Sigmoid colon (tissue), 7 donors: ENCODE measurements around the gene SKOR1. TPM values are rescaled to one million over a fixed set of nuclear protein-coding genes. Genes with fewer than 3 reads are reported as not detected.

Experiments
- DNase-seq: peaks from one replicate; pipeline ENCODE4 v3.0.0-alpha.2; 2019
- H3K27ac ChIP-seq, 4 donors: fragments of 200-600 bp; sonication (generic); one replicate each; pipeline ENCODE4 v1.5.1; 2016 to 2019; ENCODE audit warnings: mild to moderate bottlenecking in 1 of 4
- H3K27me3 ChIP-seq, 3 donors: fragments of 200-600 bp; sonication (generic); one replicate each; pipeline ENCODE4 v1.5.1; 2019; ENCODE audit warnings: mild to moderate bottlenecking in 1 of 3
- H3K36me3 ChIP-seq, 4 donors: fragments of 200-600 bp; sonication (generic); one replicate each; pipeline ENCODE4 v1.5.1; 2016 to 2019
- H3K4me1 ChIP-seq, 4 donors: fragments of 200-600 bp; sonication (generic); one replicate each; pipeline ENCODE4 v1.5.1; 2017 to 2019
- H3K4me3 ChIP-seq, 4 donors: fragments of 200-600 bp; sonication (generic); one replicate each; pipeline ENCODE4 v1.5.1; 2017 to 2019; ENCODE audit warnings: mild to moderate bottlenecking in 2 of 4, moderate library complexity in 1 of 4
- H3K9me3 ChIP-seq, 4 donors: fragments of 200-600 bp in 3 of 4; sonication (generic) in 3 of 4; one replicate each; pipeline versions ENCODE4 v1.5.1 to v1.6.1; 2013 to 2019
- CTCF ChIP-seq, 4 experiments: fragments of 450-650 bp in 3 of 4; fragments of 200-600 bp in 1 of 4; IDR thresholded peaks; one replicate each; pipeline ENCODE4 v1.5.1; 2016 to 2019; ENCODE audit warnings: antibody characterized with exemption in 4 of 4, mild to moderate bottlenecking in 3 of 4, moderate library complexity in 2 of 4
- EP300 ChIP-seq, 4 donors: sonication (generic); formaldehyde crosslinking; IDR thresholded peaks; one replicate each; pipeline ENCODE4 v1.6.1; 2017; ENCODE audit warnings: antibody characterized with exemption in 4 of 4
- POLR2A ChIP-seq, 2 donors: fragments of 450-650 bp; IDR thresholded peaks; one replicate each; pipeline ENCODE4 v1.6.1; 2016; ENCODE audit warnings: antibody characterized with exemption in 2 of 2, mild to moderate bottlenecking in 2 of 2, moderate library complexity in 2 of 2
- POLR2AphosphoS5 ChIP-seq, 4 donors: sonication (generic); formaldehyde crosslinking; IDR thresholded peaks; one replicate each; pipeline ENCODE4 v1.6.1; 2017; ENCODE audit warnings: antibody characterized with exemption in 4 of 4
- WGBS, 2 donors: extraction: QIAGEN DNeasy Blood & Tissue Kit; methylation state at CpG; one replicate each; pipeline ENCODE4 v1.1.7; 2013; 5-methylcytosine and 5-hydroxymethylcytosine counted together
- intact Hi-C: fragments of 100-400 bp; cut with DNase I; formaldehyde crosslinking; loops from one replicate; pipeline ENCODE4 v1.15.1; 2023
- polyA plus RNA-seq, 3 donors: library from polyadenylated mRNA; stranded (reverse); fragments of 200-250 nt; gene quantifications; one replicate each; pipeline ENCODE4 v1.2.3, GENCODE V29; 2013
- total RNA-seq, 4 donors: library from RNA; depleted of rRNA; stranded (reverse); fragments of >200 nt; gene quantifications; one replicate each; pipeline ENCODE4 v1.1.0, GENCODE V29; 2016
- donor health status: healthy with polysubstance abuse.
- donor health status: Bipolar disorder and iron deficiency.
- donor health status: healthy.

Gene SKOR1
- total and polyA plus RNA-seq, 7 donors, result 0.25 to 1.6 (median 1.0) TPM; not detected in 3

- peaks cover 0 to 72% (median 61%) of the 10 kb centered on the region in 4 donors for H3K4me1 ChIP-seq
- no peaks in the 10 kb centered on the region for H3K9me3 ChIP-seq
- no peak overlapping the region for H3K4me3 ChIP-seq
- 5 to 8% methylated on average over 88 of the region's 88 CpGs for WGBS, 2 donors
- no peaks in the 10 kb centered on the region for H3K36me3 ChIP-seq
- H3K27ac ChIP-seq, result no peak overlapping the region
- no peak for TF ChIP-seq EP300 (IDR thresholded peaks at IDR 0.05)
- no peak for TF ChIP-seq POLR2A (IDR thresholded peaks at IDR 0.05)
- no peak for TF ChIP-seq CTCF (IDR thresholded peaks at IDR 0.05)
- no peak for TF ChIP-seq POLR2AphosphoS5 (IDR thresholded peaks at IDR 0.05)
- no peak for DNase-seq
- peaks cover 95 to 100% (median 100%) of the 10 kb centered on the region in 3 donors for H3K27me3 ChIP-seq
- intact Hi-C loops, result no loop called here
These were observed 1.6 kb downstream of the SKOR1 start for GRCh38 chr15:67826717-67827561.

- Histone ChIP-seq H3K36me3 (no peaks in the 10 kb centered on the region), H3K27ac (no peak overlapping the region), H3K4me1 (peaks cover 0 to 74% (median 66%) of the 10 kb centered on the region in 4 donors), H3K4me3 (peak overlapping the region in 2 of 4 donors; percentile 17 to 24), H3K27me3 (peaks cover 96 to 100% (median 100%) of the 10 kb centered on the region in 3 donors), H3K9me3 (no peaks in the 10 kb centered on the region)
- TF ChIP-seq CTCF (IDR thresholded peaks at IDR 0.05), result no peak
- no peak for TF ChIP-seq POLR2A (IDR thresholded peaks at IDR 0.05)
- no peak for TF ChIP-seq POLR2AphosphoS5 (IDR thresholded peaks at IDR 0.05)
- TF ChIP-seq EP300 (IDR thresholded peaks at IDR 0.05), result no peak
- no peak for DNase-seq
- WGBS, 2 donors, result 5 to 6% methylated on average over 91 of the region's 91 CpGs
- intact Hi-C loops, result no loop called here
These were observed 2.4 kb downstream of the SKOR1 start for GRCh38 chr15:67827562-67828277.

- no peak for TF ChIP-seq POLR2AphosphoS5 (IDR thresholded peaks at IDR 0.05)
- TF ChIP-seq POLR2A (IDR thresholded peaks at IDR 0.05), result no peak
- TF ChIP-seq CTCF (IDR thresholded peaks at IDR 0.05), result no peak
- TF ChIP-seq EP300 (IDR thresholded peaks at IDR 0.05), result no peak
- no peak overlapping the region for H3K27ac ChIP-seq
These were observed 3.1 kb downstream of the SKOR1 start for GRCh38 chr15:67828278-67828968.

GRCh38 chr15:67828969-67829646, 3.8 kb downstream of the SKOR1 start:
- Histone ChIP-seq H3K9me3 (no peaks in the 10 kb centered on the region), H3K27me3 (peaks cover 95 to 100% (median 100%) of the 10 kb centered on the region in 3 donors), H3K4me3 (no peak overlapping the region), H3K4me1 (peaks cover 0 to 76% (median 68%) of the 10 kb centered on the region in 4 donors), H3K27ac (no peak overlapping the region), H3K36me3 (no peaks in the 10 kb centered on the region)
- no peak for TF ChIP-seq POLR2A (IDR thresholded peaks at IDR 0.05)
- TF ChIP-seq EP300 (IDR thresholded peaks at IDR 0.05), result no peak
- 5 to 6% methylated on average over 54 of the region's 54 CpGs for WGBS, 2 donors
- intact Hi-C loops, result no loop called here
- DNase-seq, result peak; percentile 45

More at GRCh38 chr15:67828278-67828968, 3.1 kb downstream of the SKOR1 start:
- Histone ChIP-seq H3K27me3 (peaks cover 96 to 100% (median 100%) of the 10 kb centered on the region in 3 donors), H3K9me3 (no peaks in the 10 kb centered on the region), H3K36me3 (no peaks in the 10 kb centered on the region), H3K4me3 (peak overlapping the region in 2 of 4 donors; percentile 17 to 24), H3K4me1 (peaks cover 0 to 76% (median 67%) of the 10 kb centered on the region in 4 donors)
- 4 to 5% methylated on average over 40 of the region's 40 CpGs for whole genome bisulfite sequencing, 2 donors
- intact Hi-C loops, result no loop called here
- no peak for DNase-seq
